ENCODE results near the gene UBE2Q2.
A peak's percentile ranks its signal among the peaks of the same experiment; 100 is the strongest.
"Not testable (repeated sequence)": the region's sequence is repeated elsewhere in the genome, so short reads cannot be mapped to it uniquely, and the experiment has no call there.

Gene UBE2Q2

DNA sequence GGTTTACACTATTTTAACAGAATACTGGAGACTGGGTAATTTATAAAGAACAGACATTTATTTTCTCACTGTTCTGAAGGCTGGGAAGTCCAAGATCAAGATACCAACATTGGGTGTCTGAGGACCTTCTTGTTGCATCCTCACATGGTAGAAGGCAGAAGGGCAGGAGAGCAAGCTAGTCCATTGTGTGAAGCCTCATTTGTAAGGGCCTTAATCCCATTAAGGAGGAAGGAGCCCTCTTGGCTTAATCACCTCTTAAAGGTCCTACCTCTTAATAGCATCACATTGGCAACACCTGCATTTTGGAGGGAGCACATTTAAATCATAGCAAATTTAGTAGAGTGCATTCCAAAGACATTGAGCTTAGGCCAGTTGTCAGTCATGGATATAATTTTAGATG, 26.2 kb downstream of the UBE2Q2 start:
- no peak for DNase-seq (ENCODE audit: extremely low read depth, low read depth)
- TF ChIP-seq, protein P1, sequence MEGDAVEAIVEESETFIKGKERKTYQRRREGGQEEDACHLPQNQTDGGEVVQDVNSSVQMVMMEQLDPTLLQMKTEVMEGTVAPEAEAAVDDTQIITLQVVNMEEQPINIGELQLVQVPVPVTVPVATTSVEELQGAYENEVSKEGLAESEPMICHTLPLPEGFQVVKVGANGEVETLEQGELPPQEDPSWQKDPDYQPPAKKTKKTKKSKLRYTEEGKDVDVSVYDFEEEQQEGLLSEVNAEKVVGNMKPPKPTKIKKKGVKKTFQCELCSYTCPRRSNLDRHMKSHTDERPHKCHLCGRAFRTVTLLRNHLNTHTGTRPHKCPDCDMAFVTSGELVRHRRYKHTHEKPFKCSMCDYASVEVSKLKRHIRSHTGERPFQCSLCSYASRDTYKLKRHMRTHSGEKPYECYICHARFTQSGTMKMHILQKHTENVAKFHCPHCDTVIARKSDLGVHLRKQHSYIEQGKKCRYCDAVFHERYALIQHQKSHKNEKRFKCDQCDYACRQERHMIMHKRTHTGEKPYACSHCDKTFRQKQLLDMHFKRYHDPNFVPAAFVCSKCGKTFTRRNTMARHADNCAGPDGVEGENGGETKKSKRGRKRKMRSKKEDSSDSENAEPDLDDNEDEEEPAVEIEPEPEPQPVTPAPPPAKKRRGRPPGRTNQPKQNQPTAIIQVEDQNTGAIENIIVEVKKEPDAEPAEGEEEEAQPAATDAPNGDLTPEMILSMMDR (IDR thresholded peaks at IDR 0.05; ENCODE audit: low read depth, low read length) = no peak

DNA sequence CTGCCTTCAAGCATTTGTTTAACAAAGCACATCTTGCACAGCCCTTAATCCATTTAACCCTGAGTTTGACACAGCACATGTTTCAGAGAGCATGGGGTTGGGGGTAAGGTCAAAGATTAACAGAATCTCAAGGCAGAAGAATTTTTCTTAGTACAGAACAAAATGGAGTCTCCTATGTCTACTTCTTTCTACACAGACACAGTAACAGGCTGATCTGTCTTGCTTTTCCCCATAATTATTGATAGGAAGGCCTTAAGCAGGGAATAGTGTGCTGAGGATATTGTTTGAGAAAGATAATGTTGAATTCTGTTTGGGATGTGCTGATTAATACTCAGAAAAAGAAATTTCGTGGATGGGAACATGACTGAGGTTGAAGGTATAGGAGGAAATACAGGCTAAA, 28.3 kb downstream of the UBE2Q2 start:
- DNase-seq (ENCODE audit: extremely low read depth, low read depth) = not testable (repeated sequence)

DNA sequence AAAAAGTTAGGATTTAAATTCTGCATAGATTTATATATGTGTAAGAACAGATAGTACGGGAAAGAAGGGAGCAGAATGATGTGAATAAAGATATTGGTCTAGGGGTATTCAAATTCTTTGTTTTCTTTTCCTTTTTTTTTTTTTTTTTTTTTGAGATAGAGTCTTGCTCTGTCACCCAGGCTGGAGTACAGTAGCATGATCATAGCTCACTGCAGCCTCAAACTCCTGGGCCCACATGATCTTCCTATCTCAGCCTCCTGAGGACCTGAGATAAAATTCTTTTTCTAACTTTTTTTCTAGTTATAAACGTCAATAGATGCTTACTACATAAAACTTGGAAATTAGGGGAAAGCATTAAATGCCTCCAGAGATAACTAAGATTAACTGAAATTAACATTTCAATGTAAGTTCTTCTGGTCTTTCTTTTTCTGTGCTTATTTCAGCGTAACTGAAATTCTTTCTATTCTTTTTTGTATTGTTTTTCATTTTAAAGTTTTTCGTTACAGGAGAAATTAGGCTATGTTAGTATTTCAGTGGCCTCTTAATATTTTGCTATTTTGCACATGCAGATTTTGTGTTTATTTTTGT, 29.2 kb downstream of the UBE2Q2 start:
- no peak for DNase-seq (ENCODE audit: extremely low read depth, low read depth)
- TF ChIP-seq, protein P1 (IDR thresholded peaks at IDR 0.05; ENCODE audit: low read depth, low read length) = no peak

DNA sequence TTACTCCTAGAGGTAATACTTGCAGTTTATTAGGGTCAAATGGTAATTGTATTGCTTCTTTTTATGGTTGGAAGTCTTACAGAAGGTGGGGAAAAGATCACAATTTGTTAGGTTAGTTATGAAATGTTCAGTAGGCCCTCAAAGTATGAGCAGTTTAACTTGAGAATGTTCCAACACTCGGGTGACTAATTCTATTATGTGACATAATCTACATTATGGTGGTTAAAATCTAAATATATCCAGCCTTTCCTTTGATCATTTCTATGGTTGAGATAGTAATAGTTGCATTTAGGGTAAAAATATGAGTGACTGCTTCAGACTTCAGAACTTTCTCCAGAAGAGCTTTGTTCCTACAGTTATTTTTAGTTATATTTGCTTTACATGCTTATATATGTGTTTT, 40.8 kb downstream of the UBE2Q2 start:
- TF ChIP-seq, protein P1 (IDR thresholded peaks at IDR 0.05; ENCODE audit: low read depth, low read length) = no peak
- no peak for DNase-seq (ENCODE audit: extremely low read depth, low read depth)

DNA sequence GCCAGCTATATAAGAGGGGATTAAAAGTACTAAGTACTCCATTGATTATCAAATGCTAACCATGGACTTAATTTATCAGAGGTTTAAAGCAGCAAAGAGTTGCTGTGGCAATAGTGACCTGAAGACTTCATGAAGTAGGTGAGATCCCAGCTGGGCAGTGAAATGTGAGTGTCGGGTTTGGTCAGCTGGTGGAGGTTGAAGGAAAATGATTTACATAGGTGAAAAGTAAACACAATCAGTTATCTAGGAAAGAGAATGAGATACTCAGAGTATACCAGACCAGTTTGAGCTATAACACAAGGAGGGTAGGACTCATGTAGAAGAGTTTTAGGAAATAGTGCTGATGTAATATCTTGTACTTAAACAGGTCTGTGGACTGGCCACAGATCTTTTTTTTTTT, 43.9 kb downstream of the UBE2Q2 start:
- TF ChIP-seq, protein P1 (IDR thresholded peaks at IDR 0.05; ENCODE audit: low read depth, low read length) = no peak
- no peak for DNase-seq (ENCODE audit: extremely low read depth, low read depth)

DNA sequence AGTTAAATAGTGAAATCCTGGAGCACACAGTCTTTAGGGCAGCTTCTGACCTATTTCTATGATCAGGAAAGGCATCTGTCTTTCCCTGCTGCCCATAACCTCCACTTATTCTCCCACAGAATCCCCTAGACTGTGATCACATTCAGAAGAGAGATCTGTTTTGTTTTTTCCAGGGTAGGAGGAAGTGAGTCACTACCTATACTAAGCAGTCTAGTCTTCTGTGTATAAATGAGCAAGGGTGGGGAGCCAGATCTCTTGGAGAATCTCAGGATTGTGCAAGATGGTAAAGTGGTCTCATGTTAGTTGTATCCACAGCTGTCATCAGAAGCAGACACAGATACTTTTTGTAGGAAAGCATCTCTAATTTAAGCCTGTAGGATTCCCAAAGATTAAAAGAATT, 48.6 kb downstream of the UBE2Q2 start:
- peak; percentile 52 for DNase-seq (ENCODE audit: extremely low read depth, low read depth)
- TF ChIP-seq, protein P1 (IDR thresholded peaks at IDR 0.05; ENCODE audit: low read depth, low read length) = no peak

DNA sequence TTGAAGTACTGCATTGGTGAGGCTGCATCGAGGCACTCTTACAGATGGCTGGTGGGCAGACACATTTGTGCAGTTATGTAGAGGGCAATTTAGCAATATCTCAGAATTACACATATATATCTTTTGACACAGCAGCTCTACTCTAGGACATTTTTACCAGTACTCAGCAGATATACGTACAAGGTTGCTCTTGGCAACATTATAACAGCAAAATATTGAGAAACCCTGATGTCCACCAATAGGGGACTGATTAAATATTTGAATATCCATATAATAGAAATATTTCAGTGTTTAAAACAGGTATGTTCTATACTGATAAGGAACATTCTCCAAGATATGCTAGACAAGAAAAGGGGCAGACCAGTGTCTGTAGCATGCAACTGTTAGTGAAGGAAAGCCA, 52.5 kb downstream of the UBE2Q2 start:
- no peak for DNase-seq (ENCODE audit: extremely low read depth, low read depth)
- TF ChIP-seq, protein P1 (IDR thresholded peaks at IDR 0.05; ENCODE audit: low read depth, low read length) = no peak

DNA sequence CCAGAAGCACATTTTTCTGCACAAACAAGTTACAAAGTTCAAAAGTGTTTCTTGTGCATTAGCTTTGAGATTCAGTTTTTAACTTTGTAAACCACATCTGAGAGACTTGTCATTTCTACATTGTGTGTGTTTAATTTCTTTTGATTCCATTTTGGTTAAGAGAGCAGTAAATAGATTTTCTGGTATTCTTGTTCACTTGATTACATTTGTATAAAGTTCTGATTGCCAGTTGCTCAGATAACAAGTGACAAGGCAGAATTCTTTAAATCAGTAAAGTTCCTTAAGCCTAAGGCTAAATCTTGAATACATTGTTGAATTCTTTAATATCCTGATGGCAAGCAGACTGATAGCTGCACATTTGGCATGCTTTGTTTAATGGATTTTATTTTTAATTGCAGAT, 57.3 kb downstream of the UBE2Q2 start:
- TF ChIP-seq, protein P1 (IDR thresholded peaks at IDR 0.05; ENCODE audit: low read depth, low read length) = no peak
- DNase-seq (ENCODE audit: extremely low read depth, low read depth) = no peak

Measured in AG09319 (cell line).